ENCODE results near the gene FBN1.

The FBN1 gene

GRCh38 chr15:48469681-48470080, 175.8 kb downstream of the FBN1 start:
- no peaks in the 10 kb centered on the region for H3K4me1 ChIP-seq (ENCODE audit: control insufficient read depth, insufficient read depth, low read length)
- no peaks in the 10 kb centered on the region for H3K27me3 ChIP-seq (ENCODE audit: control insufficient read depth, insufficient read depth, low read length)
- H3K36me3 ChIP-seq (ENCODE audit: control insufficient read depth, insufficient read depth, low read length): no peaks in the 10 kb centered on the region; the same call in 1 of the 2 replicates

GRCh38 chr15:48469271-48469670, 176.2 kb downstream of the FBN1 start:
- Histone ChIP-seq H3K4me3 (ENCODE audit: low read depth, low read length) (no peak overlapping the region), H3K27ac (ENCODE audit: low read depth, low read length) (no peak overlapping the region), H3K36me3 (ENCODE audit: control insufficient read depth, insufficient read depth, low read length) (no peaks in the 10 kb centered on the region; the same call in 1 of the 2 replicates), H3K9ac (ENCODE audit: low read length) (no peak overlapping the region), H3K9me3 (ENCODE audit: control insufficient read depth, insufficient read depth, low read depth, low read length) (no peaks in the 10 kb centered on the region), H3K4me1 (ENCODE audit: control insufficient read depth, insufficient read depth, low read length) (no peaks in the 10 kb centered on the region), H3K27me3 (ENCODE audit: control insufficient read depth, insufficient read depth, low read length) (no peaks in the 10 kb centered on the region)

More at GRCh38 chr15:48469681-48470080, 175.8 kb downstream of the FBN1 start:
- H3K9ac ChIP-seq (ENCODE audit: low read length): no peak overlapping the region
- H3K9me3 ChIP-seq (ENCODE audit: control insufficient read depth, insufficient read depth, low read depth, low read length): no peaks in the 10 kb centered on the region
- no peak overlapping the region for H3K4me3 ChIP-seq (ENCODE audit: low read depth, low read length)
- no peak overlapping the region for H3K27ac ChIP-seq (ENCODE audit: low read depth, low read length)

- Histone ChIP-seq H3K27me3 (ENCODE audit: control insufficient read depth, insufficient read depth, low read length) (no peaks in the 10 kb centered on the region), H3K4me3 (ENCODE audit: low read depth, low read length) (no peak overlapping the region), H3K9ac (ENCODE audit: low read length) (no peak overlapping the region), H3K36me3 (ENCODE audit: control insufficient read depth, insufficient read depth, low read length) (no peaks in the 10 kb centered on the region; the same call in 1 of the 2 replicates), H3K4me1 (ENCODE audit: control insufficient read depth, insufficient read depth, low read length) (no peaks in the 10 kb centered on the region), H3K9me3 (ENCODE audit: control insufficient read depth, insufficient read depth, low read depth, low read length) (no peaks in the 10 kb centered on the region), H3K27ac (ENCODE audit: low read depth, low read length) (no peak overlapping the region)
These were observed 177.7 kb downstream of the FBN1 start for GRCh38 chr15:48467801-48468200.

GRCh38 chr15:48466820-48467219, 178.7 kb downstream of the FBN1 start:
- Histone ChIP-seq H3K27me3 (ENCODE audit: control insufficient read depth, insufficient read depth, low read length) (no peaks in the 10 kb centered on the region), H3K27ac (ENCODE audit: low read depth, low read length) (no peak overlapping the region), H3K9ac (ENCODE audit: low read length) (no peak overlapping the region), H3K4me3 (ENCODE audit: low read depth, low read length) (no peak overlapping the region), H3K4me1 (ENCODE audit: control insufficient read depth, insufficient read depth, low read length) (no peaks in the 10 kb centered on the region), H3K36me3 (ENCODE audit: control insufficient read depth, insufficient read depth, low read length) (no peaks in the 10 kb centered on the region; the same call in 1 of the 2 replicates), H3K9me3 (ENCODE audit: control insufficient read depth, insufficient read depth, low read depth, low read length) (no peaks in the 10 kb centered on the region)

- Histone ChIP-seq H3K9me3 (ENCODE audit: control insufficient read depth, insufficient read depth, low read depth, low read length) (no peaks in the 10 kb centered on the region), H3K27me3 (ENCODE audit: control insufficient read depth, insufficient read depth, low read length) (no peaks in the 10 kb centered on the region), H3K27ac (ENCODE audit: low read depth, low read length) (no peak overlapping the region), H3K4me1 (ENCODE audit: control insufficient read depth, insufficient read depth, low read length) (no peaks in the 10 kb centered on the region), H3K4me3 (ENCODE audit: low read depth, low read length) (no peak overlapping the region), H3K9ac (ENCODE audit: low read length) (no peak overlapping the region), H3K36me3 (ENCODE audit: control insufficient read depth, insufficient read depth, low read length) (no peaks in the 10 kb centered on the region; the same call in 1 of the 2 replicates)
These were observed 179.4 kb downstream of the FBN1 start for GRCh38 chr15:48466079-48466478.

- Histone ChIP-seq H3K4me3 (ENCODE audit: low read depth, low read length) (no peak overlapping the region), H3K9me3 (ENCODE audit: control insufficient read depth, insufficient read depth, low read depth, low read length) (no peaks in the 10 kb centered on the region), H3K9ac (ENCODE audit: low read length) (no peak overlapping the region), H3K27ac (ENCODE audit: low read depth, low read length) (no peak overlapping the region), H3K36me3 (ENCODE audit: control insufficient read depth, insufficient read depth, low read length) (no peaks in the 10 kb centered on the region; the same call in 1 of the 2 replicates), H3K27me3 (ENCODE audit: control insufficient read depth, insufficient read depth, low read length) (no peaks in the 10 kb centered on the region), H3K4me1 (ENCODE audit: control insufficient read depth, insufficient read depth, low read length) (no peaks in the 10 kb centered on the region)
These were observed 180.1 kb downstream of the FBN1 start for GRCh38 chr15:48465410-48465809.

GRCh38 chr15:48463366-48463880, 182.1 kb downstream of the FBN1 start:
- Histone ChIP-seq H3K27me3 (ENCODE audit: control insufficient read depth, insufficient read depth, low read length) (no peaks in the 10 kb centered on the region), H3K27ac (ENCODE audit: low read depth, low read length) (no peak overlapping the region), H3K36me3 (ENCODE audit: control insufficient read depth, insufficient read depth, low read length) (no peaks in the 10 kb centered on the region; the same call in 1 of the 2 replicates), H3K4me1 (ENCODE audit: control insufficient read depth, insufficient read depth, low read length) (no peaks in the 10 kb centered on the region), H3K4me3 (ENCODE audit: low read depth, low read length) (no peak overlapping the region), H3K9ac (ENCODE audit: low read length) (no peak overlapping the region), H3K9me3 (ENCODE audit: control insufficient read depth, insufficient read depth, low read depth, low read length) (no peaks in the 10 kb centered on the region)

GRCh38 chr15:48462688-48463087, 182.8 kb downstream of the FBN1 start:
- Histone ChIP-seq H3K27ac (ENCODE audit: low read depth, low read length) (no peak overlapping the region), H3K9me3 (ENCODE audit: control insufficient read depth, insufficient read depth, low read depth, low read length) (no peaks in the 10 kb centered on the region), H3K9ac (ENCODE audit: low read length) (no peak overlapping the region), H3K36me3 (ENCODE audit: control insufficient read depth, insufficient read depth, low read length) (no peaks in the 10 kb centered on the region; the same call in 1 of the 2 replicates), H3K4me3 (ENCODE audit: low read depth, low read length) (no peak overlapping the region), H3K4me1 (ENCODE audit: control insufficient read depth, insufficient read depth, low read length) (no peaks in the 10 kb centered on the region), H3K27me3 (ENCODE audit: control insufficient read depth, insufficient read depth, low read length) (no peaks in the 10 kb centered on the region)

GRCh38 chr15:48459571-48460442, 185.7 kb downstream of the FBN1 start:
- no peaks in the 10 kb centered on the region for H3K9me3 ChIP-seq (ENCODE audit: control insufficient read depth, insufficient read depth, low read depth, low read length)
- H3K27me3 ChIP-seq (ENCODE audit: control insufficient read depth, insufficient read depth, low read length): no peaks in the 10 kb centered on the region
- no peaks in the 10 kb centered on the region for H3K36me3 ChIP-seq (ENCODE audit: control insufficient read depth, insufficient read depth, low read length)
- no peak overlapping the region for H3K4me3 ChIP-seq (ENCODE audit: low read depth, low read length)
- H3K27ac ChIP-seq (ENCODE audit: low read depth, low read length): no peak overlapping the region
- no peaks in the 10 kb centered on the region for H3K4me1 ChIP-seq (ENCODE audit: control insufficient read depth, insufficient read depth, low read length)
- H3K9ac ChIP-seq (ENCODE audit: low read length): no peak overlapping the region

GRCh38 chr15:48458876-48459275, 186.6 kb downstream of the FBN1 start:
- Histone ChIP-seq H3K27ac (ENCODE audit: low read depth, low read length) (no peak overlapping the region), H3K36me3 (ENCODE audit: control insufficient read depth, insufficient read depth, low read length) (no peaks in the 10 kb centered on the region), H3K4me1 (ENCODE audit: control insufficient read depth, insufficient read depth, low read length) (no peaks in the 10 kb centered on the region), H3K9me3 (ENCODE audit: control insufficient read depth, insufficient read depth, low read depth, low read length) (no peaks in the 10 kb centered on the region), H3K27me3 (ENCODE audit: control insufficient read depth, insufficient read depth, low read length) (no peaks in the 10 kb centered on the region), H3K9ac (ENCODE audit: low read length) (no peak overlapping the region), H3K4me3 (ENCODE audit: low read depth, low read length) (no peak overlapping the region)

GRCh38 chr15:48456134-48456533, 189.4 kb downstream of the FBN1 start:
- H3K27me3 ChIP-seq (ENCODE audit: control insufficient read depth, insufficient read depth, low read length): no peaks in the 10 kb centered on the region
- H3K4me1 ChIP-seq (ENCODE audit: control insufficient read depth, insufficient read depth, low read length): no peaks in the 10 kb centered on the region
- H3K9me3 ChIP-seq (ENCODE audit: control insufficient read depth, insufficient read depth, low read depth, low read length): no peaks in the 10 kb centered on the region
- H3K9ac ChIP-seq (ENCODE audit: low read length): no peak overlapping the region
- no peaks in the 10 kb centered on the region for H3K36me3 ChIP-seq (ENCODE audit: control insufficient read depth, insufficient read depth, low read length)
- no peak overlapping the region for H3K4me3 ChIP-seq (ENCODE audit: low read depth, low read length)
- H3K27ac ChIP-seq (ENCODE audit: low read depth, low read length): no peak overlapping the region
